ENCODE data around the gene KRTAP12-3. TPM values are rescaled to one million over a fixed set of nuclear protein-coding genes. Genes with fewer than 3 reads are reported as not detected.
"Not testable (repeated sequence)": the region's sequence is repeated elsewhere in the genome, so short reads cannot be mapped to it uniquely, and the experiment has no call there.

KRTAP12-3 gene
- total and polyA plus RNA-seq, 5 donors from 2014 or later = not detected

DNA sequence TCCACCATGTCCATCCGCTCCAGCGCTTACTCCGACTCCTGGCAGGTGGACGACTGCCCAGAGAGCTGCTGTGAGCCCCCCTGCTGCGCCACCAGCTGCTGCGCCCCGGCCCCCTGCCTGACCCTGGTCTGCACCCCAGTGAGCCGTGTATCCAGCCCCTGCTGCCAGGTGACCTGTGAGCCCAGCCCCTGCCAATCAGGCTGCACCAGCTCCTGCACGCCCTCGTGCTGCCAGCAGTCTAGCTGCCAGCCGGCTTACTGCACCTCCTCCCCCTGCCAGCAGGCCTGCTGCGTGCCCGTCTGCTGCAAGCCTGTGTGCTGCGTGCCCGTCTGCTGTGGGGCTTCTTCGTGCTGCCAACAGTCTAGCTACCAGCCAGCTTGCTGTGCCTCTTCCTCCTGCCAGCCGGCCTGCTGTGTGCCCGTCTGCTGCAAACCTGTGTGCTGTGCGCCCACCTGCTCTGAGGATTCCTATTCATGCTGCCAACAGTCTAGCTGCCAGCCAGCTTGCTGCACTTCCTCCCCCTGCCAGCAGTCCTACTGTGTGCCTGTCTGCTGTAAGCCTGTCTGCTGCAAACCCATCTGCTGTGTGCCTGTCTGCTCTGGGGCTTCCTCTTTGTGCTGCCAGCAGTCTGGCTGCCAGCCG, 30.4 kb upstream of the KRTAP12-3 start:
- H3K27ac Mint-ChIP-seq = peak overlapping the region in 2 of 3 donors; percentile 66 to 75

GRCh38 chr21:44627831-44628233, 29.9 kb upstream of the KRTAP12-3 start:
- not testable (repeated sequence) for H3K27me3 ChIP-seq (ENCODE audit: control insufficient read depth, insufficient read depth, low read length); DNase-seq; H3K36me3 ChIP-seq (ENCODE audit: control insufficient read depth, insufficient read depth, low read length); ATAC-seq (ENCODE audit: low read depth in 2 of 2); H3K27me3 Mint-ChIP-seq; H3K4me3 ChIP-seq (ENCODE audit: low read depth, low read length); H3K27ac ChIP-seq (ENCODE audit: insufficient read depth, low read length, poor library complexity, severe bottlenecking); H3K36me3 Mint-ChIP-seq; H3K4me3 Mint-ChIP-seq
- H3K9me3 Mint-ChIP-seq = peaks cover 1 to 45% (median 30%) of the 10 kb centered on the region in 7 donors
- Histone ChIP-seq H3K4me1 (ENCODE audit: control insufficient read depth, insufficient read depth, low read length, poor library complexity, severe bottlenecking) (peaks cover 17% of the 10 kb centered on the region), H3K9me3 (ENCODE audit: control insufficient read depth in 2 of 2, low read length in 2 of 2) (peaks cover 34 to 52% of the 10 kb centered on the region in 2 experiments)
- peak overlapping the region in 1 of 3 donors; percentile 75 for H3K27ac Mint-ChIP-seq
- peaks cover 5 to 29% (median 12%) of the 10 kb centered on the region in 4 donors for H3K4me1 Mint-ChIP-seq

More for the DNA sequence above, 30.4 kb upstream of the KRTAP12-3 start:
- Mint-ChIP-seq H3K36me3 (peaks cover 14% of the 10 kb centered on the region), H3K4me1 (peaks cover 5 to 29% (median 12%) of the 10 kb centered on the region in 4 donors), H3K9me3 (peaks cover 1 to 46% (median 34%) of the 10 kb centered on the region in 7 donors)
- peaks cover 33 to 49% of the 10 kb centered on the region in 2 experiments for H3K9me3 ChIP-seq (ENCODE audit: control insufficient read depth in 2 of 2, low read length in 2 of 2)
- not testable (repeated sequence) for H3K27me3 ChIP-seq (ENCODE audit: control insufficient read depth, insufficient read depth, low read length); H3K4me3 Mint-ChIP-seq; H3K36me3 ChIP-seq (ENCODE audit: control insufficient read depth, insufficient read depth, low read length); DNase-seq; H3K27me3 Mint-ChIP-seq; H3K27ac ChIP-seq (ENCODE audit: insufficient read depth, low read length, poor library complexity, severe bottlenecking); H3K4me3 ChIP-seq (ENCODE audit: low read depth, low read length); ATAC-seq (ENCODE audit: low read depth in 2 of 2)
- H3K4me1 ChIP-seq (ENCODE audit: control insufficient read depth, insufficient read depth, low read length, poor library complexity, severe bottlenecking) = peaks cover 17% of the 10 kb centered on the region

DNA sequence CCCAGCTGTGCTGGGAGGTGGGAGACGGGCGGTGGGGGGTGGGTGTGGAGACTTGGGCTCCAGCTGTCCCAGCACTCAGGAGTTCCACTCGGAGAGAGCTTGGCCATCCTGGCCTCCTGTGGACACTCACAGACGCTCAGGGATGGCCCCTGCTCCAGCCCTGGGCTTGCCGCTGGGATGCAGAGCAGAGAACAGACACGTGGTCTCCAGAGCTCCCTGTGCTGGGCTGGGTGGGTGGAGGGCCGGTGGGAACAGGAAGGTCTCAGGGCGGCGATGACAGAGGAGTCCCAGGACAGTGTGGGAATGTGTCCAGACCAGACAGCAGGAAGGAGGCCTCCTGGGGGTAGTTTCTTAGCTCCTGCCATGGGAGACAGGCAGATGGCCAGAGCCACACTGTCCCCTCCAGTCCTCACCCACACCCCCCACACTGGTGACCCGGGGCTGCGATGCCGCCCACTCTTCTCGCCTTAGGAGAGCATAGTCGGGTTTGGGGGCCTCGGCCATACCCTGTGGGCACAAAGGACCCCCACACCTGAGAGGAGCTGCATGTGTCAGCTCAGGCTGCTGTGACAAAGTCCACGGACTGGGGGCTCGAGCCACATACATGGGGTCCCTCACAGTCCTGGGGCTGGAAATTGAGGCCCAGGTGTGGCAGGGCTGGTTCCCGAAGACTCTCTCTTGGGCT, 28.9 kb upstream of the KRTAP12-3 start:
- ATAC-seq (ENCODE audit: low read depth in 2 of 2) (no peak), DNase-seq (no peak)
- Mint-ChIP-seq H3K36me3 (no peaks in the 10 kb centered on the region), H3K4me3 (peak overlapping the region in 1 of 4 donors; percentile 24), H3K27ac (no peak overlapping the region), H3K9me3 (peaks cover 5 to 44% (median 28%) of the 10 kb centered on the region in 7 donors), H3K27me3 (peaks cover 18% of the 10 kb centered on the region), H3K4me1 (peaks cover 5 to 29% (median 11%) of the 10 kb centered on the region in 4 donors)
- Histone ChIP-seq H3K27ac (ENCODE audit: insufficient read depth, low read length, poor library complexity, severe bottlenecking) (no peak overlapping the region), H3K4me1 (ENCODE audit: control insufficient read depth, insufficient read depth, low read length, poor library complexity, severe bottlenecking) (peaks cover 17% of the 10 kb centered on the region), H3K4me3 (ENCODE audit: low read depth, low read length) (no peak overlapping the region), H3K36me3 (ENCODE audit: control insufficient read depth, insufficient read depth, low read length) (no peaks in the 10 kb centered on the region), H3K27me3 (ENCODE audit: control insufficient read depth, insufficient read depth, low read length) (no peaks in the 10 kb centered on the region), H3K9me3 (ENCODE audit: control insufficient read depth in 2 of 2, low read length in 2 of 2) (peaks cover 27 to 47% of the 10 kb centered on the region in 2 experiments)

GRCh38 chr21:44630440-44630839, 27.3 kb upstream of the KRTAP12-3 start:
- Mint-ChIP-seq H3K4me1 (peaks cover 5 to 29% (median 9%) of the 10 kb centered on the region in 4 donors), H3K27ac (peak overlapping the region in 2 of 3 donors; percentile 76 to 88), H3K27me3 (peaks cover 22% of the 10 kb centered on the region), H3K9me3 (peaks cover 0 to 36% (median 25%) of the 10 kb centered on the region in 7 donors), H3K36me3 (no peaks in the 10 kb centered on the region), H3K4me3 (peak overlapping the region in 3 of 4 donors; percentile 41 to 66 (median 47))
- peaks cover 18 to 37% of the 10 kb centered on the region in 2 experiments for H3K9me3 ChIP-seq (ENCODE audit: control insufficient read depth in 2 of 2, low read length in 2 of 2)
- DNase-seq (peak in 2 of 3 donors; percentile 11 to 24), ATAC-seq (ENCODE audit: low read depth in 2 of 2) (peak in 1 of 2 donors; percentile 53)
- no peak overlapping the region for H3K4me3 ChIP-seq (ENCODE audit: low read depth, low read length)
- H3K4me1 ChIP-seq (ENCODE audit: control insufficient read depth, insufficient read depth, low read length, poor library complexity, severe bottlenecking) = peaks cover 17% of the 10 kb centered on the region
- peak overlapping the region; percentile 2 for H3K27ac ChIP-seq (ENCODE audit: insufficient read depth, low read length, poor library complexity, severe bottlenecking)
- peaks cover 2% of the 10 kb centered on the region for H3K27me3 ChIP-seq (ENCODE audit: control insufficient read depth, insufficient read depth, low read length)
- H3K36me3 ChIP-seq (ENCODE audit: control insufficient read depth, insufficient read depth, low read length) = no peaks in the 10 kb centered on the region

DNA sequence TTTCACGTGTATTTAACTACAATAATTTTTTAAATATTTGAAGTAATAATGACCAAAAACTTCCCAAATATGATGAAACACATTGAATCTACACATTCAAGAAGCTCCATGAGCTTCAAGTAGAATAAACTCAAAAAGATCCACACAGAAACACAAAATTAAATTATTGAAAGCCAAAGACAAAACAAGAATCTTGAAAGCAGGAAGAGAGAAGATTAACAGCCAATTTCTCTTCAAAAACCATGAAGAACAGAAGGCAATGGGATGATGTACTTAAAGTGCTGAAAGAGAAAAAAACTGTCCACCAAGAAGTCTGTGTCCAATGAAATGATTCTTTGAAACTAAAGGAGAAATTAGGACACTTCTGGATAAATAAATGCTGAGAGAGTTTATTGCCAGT, 25.7 kb upstream of the KRTAP12-3 start:
- Mint-ChIP-seq H3K27ac (peak overlapping the region in 1 of 3 donors; percentile 52), H3K9me3 (peaks cover 0 to 39% (median 25%) of the 10 kb centered on the region in 7 donors), H3K36me3 (no peaks in the 10 kb centered on the region), H3K4me3 (no peak overlapping the region), H3K4me1 (peaks cover 5 to 26% (median 9%) of the 10 kb centered on the region in 4 donors), H3K27me3 (peaks cover 22% of the 10 kb centered on the region)
- DNase-seq (no peak), ATAC-seq (ENCODE audit: low read depth in 2 of 2) (no peak)
- Histone ChIP-seq H3K27ac (ENCODE audit: insufficient read depth, low read length, poor library complexity, severe bottlenecking) (no peak overlapping the region), H3K4me3 (ENCODE audit: low read depth, low read length) (no peak overlapping the region), H3K9me3 (ENCODE audit: control insufficient read depth in 2 of 2, low read length in 2 of 2) (peaks cover 18 to 37% of the 10 kb centered on the region in 2 experiments), H3K36me3 (ENCODE audit: control insufficient read depth, insufficient read depth, low read length) (no peaks in the 10 kb centered on the region), H3K4me1 (ENCODE audit: control insufficient read depth, insufficient read depth, low read length, poor library complexity, severe bottlenecking) (peaks cover 17% of the 10 kb centered on the region), H3K27me3 (ENCODE audit: control insufficient read depth, insufficient read depth, low read length) (peaks cover 2% of the 10 kb centered on the region)

- Mint-ChIP-seq H3K4me1 (no peaks in the 10 kb centered on the region), H3K27me3 (peaks cover 17% of the 10 kb centered on the region), H3K27ac (peak overlapping the region in 1 of 3 donors; percentile 76), H3K4me3 (no peak overlapping the region), H3K36me3 (no peaks in the 10 kb centered on the region), H3K9me3 (peaks cover 4 to 33% (median 16%) of the 10 kb centered on the region in 7 donors)
- Histone ChIP-seq H3K27ac (ENCODE audit: insufficient read depth, low read length, poor library complexity, severe bottlenecking) (no peak overlapping the region), H3K4me1 (ENCODE audit: control insufficient read depth, insufficient read depth, low read length, poor library complexity, severe bottlenecking) (no peaks in the 10 kb centered on the region), H3K9me3 (ENCODE audit: control insufficient read depth in 2 of 2, low read length in 2 of 2) (peaks cover 18 to 19% of the 10 kb centered on the region in 2 experiments), H3K4me3 (ENCODE audit: low read depth, low read length) (no peak overlapping the region), H3K36me3 (ENCODE audit: control insufficient read depth, insufficient read depth, low read length) (no peaks in the 10 kb centered on the region), H3K27me3 (ENCODE audit: control insufficient read depth, insufficient read depth, low read length) (peaks cover 5% of the 10 kb centered on the region)
- DNase-seq = no peak
- no peak for ATAC-seq (ENCODE audit: low read depth in 2 of 2)
Observed at GRCh38 chr21:44636209-44637017, 21.3 kb upstream of the KRTAP12-3 start.
